Measurements from ENCODE around the gene GPC5.
A peak's percentile ranks its signal among the peaks of the same experiment; 100 is the strongest.

Gene GPC5

GRCh38 chr13:92823059-92823458, 1424.6 kb downstream of the GPC5 start:
- DNase-seq, result peak; percentile 78

DNA sequence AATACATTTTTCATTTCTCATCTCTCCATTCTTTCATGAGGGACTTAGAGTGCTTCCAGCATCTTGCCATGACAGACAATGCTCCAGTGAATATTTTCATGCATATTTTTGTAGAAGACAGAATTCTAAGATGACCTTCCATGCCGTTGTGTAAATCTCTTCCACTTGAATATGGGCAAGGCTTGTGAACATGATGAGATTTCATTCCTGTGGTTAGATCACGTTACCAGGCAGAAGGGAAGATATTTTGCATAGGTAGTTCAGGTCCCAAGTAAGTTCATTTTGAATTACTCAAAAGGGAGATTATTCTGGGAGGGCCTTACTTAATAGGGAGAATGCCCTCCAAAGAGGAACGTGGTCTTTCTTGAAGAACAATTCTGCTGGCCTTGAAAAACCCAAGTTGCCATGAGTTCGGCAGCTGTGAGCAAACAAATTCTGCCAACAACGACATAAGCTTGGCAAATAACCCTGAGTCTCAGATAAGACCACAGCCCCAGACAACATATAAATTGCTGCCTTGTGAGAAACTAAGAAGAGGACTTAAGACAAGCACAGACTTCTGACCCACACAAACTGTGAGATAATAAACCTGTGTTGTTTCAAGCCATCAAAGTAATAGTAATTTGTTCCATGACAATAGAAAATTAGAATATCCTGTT, 1427.6 kb downstream of the GPC5 start:
- DNase-seq, result no peak

DNA sequence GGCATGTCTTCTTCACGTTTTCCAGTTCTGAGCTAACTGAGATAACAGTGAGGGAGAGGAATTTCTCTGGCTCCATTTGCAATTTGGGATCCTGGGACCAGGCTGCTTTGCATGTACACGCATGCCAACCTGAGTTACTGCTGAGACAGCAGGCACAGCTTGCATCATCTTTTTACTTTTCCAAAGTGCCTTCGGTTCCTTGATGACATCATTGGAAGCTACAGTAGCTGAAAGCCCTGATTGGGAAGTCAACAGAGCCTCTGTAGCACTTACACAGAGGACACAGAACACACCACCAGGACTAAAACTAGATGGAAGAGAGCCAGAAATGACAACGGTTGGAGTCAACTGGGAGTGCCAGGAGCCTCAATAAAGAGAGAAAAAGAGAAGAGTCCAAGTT, 1429.1 kb downstream of the GPC5 start:
- peak; percentile 19 for DNase-seq

GRCh38 chr13:92829930-92830329, 1431.5 kb downstream of the GPC5 start:
- peak; percentile 14 for DNase-seq

DNA sequence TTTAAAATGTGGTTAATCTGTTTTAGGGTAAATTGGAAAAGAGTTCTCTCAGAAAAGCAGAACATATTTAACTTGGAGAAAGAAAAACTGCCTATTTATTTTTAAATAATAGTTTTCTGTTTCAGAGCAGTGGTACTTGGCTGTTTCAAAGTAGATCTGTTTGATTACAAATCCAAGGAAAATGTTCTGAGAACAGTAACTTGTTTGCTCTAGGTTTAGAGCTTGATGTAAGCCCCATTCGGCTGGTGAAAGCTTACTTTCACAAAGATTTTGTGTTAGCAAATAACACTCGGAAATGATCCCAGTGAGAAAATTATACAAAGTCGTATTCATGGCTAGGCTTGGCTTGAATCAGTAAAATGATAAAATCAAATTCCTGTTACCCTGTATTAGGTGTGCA, 1432.4 kb downstream of the GPC5 start:
- no peak for DNase-seq

DNA sequence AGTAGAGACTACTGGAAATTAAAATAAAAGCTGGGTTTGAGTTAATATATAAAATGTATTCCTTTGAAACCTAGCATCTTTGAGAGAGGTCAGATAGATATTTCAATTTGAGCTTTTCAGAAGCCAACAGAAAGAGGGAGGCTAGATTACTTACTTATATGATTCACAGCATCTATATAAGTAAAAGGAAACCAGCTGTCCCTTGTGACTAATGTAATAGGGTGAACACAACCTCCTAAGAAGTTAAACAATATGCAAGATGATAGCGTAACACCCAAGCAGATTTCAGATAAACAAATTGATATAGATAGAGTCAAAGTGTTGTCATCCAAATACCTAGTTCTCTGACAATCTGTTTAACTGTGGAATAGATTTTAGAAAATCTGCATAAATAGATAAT, 1434.7 kb downstream of the GPC5 start:
- peak; percentile 18 for DNase-seq

DNA sequence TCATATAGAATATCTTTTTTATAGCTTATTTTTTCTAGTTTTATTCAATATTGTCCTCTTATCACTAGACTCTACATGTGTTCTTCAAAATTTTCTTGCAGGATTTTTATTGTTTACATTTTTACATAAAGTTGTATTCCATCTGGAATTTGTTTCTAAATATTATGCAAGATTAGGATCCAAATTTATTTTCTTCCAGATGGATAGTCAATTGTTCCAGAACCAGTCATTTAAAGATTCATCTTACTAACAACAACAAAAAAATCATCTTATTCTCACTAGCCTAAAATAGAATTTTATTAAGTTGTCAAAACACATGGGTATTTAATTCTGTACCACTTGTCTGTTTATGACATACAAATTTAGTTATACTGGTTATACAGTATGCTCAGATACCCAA, 1437.8 kb downstream of the GPC5 start:
- no peak for DNase-seq

- DNase-seq, result no peak
Observed at GRCh38 chr13:92838786-92839185, 1440.4 kb downstream of the GPC5 start.

- peak; percentile 19 for DNase-seq
Observed at GRCh38 chr13:92842145-92842544, 1443.7 kb downstream of the GPC5 start.

GRCh38 chr13:92843549-92843948, 1445.1 kb downstream of the GPC5 start:
- peak; percentile 96 for DNase-seq

- no peak for DNase-seq
Observed at GRCh38 chr13:92849381-92849780, 1451.0 kb downstream of the GPC5 start.

DNA sequence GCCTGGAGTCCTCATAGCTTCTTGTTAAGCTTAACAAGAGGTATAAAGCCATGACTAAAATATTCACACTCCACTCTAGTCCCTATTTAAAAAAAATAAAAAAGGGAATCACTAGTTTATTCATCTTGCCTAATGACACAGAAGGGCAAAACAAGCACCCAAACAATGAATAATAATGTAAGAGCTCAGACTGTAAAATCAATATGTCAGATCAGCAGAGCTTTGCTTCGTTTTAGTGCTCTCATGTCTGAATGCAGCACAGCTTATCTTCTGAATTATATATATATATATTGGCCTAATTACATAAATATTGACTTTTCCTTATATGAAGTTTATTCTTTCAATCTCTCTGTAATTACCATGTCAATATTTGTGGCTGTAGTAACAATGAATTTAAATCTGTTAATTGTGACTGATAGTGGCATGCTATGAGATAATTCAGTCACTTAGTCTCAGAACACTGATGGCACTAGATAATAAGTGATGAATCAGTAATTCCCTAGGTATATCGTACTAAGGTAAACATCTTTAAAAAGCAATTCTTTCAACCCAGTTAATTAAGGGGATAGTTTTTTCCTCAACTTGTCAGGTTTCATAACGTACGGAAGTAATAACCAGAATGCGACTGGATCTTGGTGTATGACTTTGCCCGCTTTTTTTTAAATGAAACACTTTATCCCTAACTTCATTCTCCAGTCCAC, 1466.3 kb downstream of the GPC5 start:
- peak; percentile 93 for DNase-seq

GRCh38 chr13:92873029-92873428, 1474.6 kb downstream of the GPC5 start:
- DNase-seq, result peak; percentile 15

DNA sequence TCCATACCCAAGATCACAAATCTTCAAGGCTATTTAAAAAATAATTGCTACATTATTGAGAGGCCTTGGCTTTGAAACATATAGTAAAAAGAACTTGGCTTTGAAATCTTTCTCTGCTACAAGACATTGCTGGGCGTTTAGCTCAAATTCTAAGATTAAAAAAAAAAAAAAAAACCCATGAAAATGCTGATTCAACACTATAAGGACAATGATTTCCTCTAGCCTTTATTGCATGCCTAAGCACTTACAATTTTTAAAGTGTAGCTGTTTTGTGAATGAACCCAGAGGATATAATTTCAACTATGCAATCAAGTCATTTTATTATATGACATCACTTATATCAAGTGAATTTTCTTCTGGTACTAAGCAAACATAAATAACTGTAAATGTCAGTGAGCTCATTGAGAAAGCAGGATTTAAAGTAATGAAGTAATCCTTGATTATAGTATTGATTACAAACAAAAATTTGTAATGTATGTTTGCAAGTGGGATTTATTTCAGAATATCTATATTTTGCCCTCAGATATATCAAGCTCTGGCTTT, 1488.2 kb downstream of the GPC5 start:
- peak; percentile 41 for DNase-seq

GRCh38 chr13:92894447-92894846, 1496.0 kb downstream of the GPC5 start:
- peak; percentile 36 for DNase-seq

DNA sequence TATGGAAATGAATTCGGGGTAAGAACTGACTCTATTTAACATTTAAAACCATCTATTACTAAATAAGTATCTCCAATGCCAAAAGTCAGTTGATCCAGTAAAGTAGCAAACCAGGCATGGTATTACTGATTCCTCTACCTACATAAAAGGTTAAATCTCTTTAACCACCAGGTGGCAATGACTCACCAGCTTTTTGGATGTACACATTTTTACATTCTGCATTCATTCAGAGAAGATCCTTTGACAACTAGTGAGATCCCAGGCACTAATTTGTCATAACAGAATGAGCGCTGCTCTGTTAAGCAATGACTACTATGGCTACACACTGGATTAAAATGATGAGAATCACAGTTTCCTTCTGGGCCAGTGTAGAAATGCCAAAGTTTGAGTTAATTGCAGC, 1498.4 kb downstream of the GPC5 start:
- DNase-seq, result peak; percentile 84

DNA sequence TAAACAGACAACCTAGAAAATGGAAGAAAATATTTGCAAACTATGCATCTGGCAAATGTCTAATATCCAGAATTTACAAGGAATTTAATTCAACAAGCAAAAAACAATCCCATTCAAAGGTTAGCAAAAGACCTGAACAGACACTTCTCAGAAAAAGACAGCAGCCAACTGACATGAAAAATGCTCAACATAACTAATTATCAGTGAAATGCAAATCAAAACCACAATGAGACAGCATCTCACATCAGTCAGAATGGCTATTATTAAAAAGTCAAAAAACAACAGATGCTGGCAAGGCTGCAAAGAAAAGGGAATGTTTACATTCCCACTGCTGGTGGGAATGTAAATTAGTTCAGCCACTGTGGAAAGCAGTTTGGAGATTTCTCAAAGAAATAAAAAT, 1500.5 kb downstream of the GPC5 start:
- DNase-seq, result peak; percentile 53

- DNase-seq, result no peak
Observed at GRCh38 chr13:92900446-92900845, 1502.0 kb downstream of the GPC5 start.

- peak; percentile 14 for DNase-seq
Observed at GRCh38 chr13:92901739-92902138, 1503.3 kb downstream of the GPC5 start.

DNA sequence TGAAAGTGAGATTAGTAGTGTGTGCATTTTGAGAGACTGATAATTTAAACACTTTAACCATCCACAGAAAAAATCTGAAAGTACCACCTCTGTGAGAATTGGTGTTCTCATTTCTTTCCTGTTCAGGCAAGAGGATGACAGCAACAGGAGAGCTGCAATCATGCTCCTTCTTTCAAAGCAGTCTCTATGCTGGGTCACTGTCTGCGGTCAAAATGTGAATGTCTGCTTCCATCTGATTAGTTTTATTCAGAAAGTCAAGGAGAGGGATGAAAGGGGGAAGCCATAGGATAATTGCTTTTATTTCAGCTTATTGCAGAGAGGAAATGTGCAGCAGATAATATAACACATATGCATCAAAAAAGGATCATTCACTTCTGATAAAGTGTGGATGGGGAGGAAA, 1514.2 kb downstream of the GPC5 start:
- DNase-seq, result no peak

- DNase-seq, result no peak
Observed at GRCh38 chr13:92913840-92914239, 1515.4 kb downstream of the GPC5 start.

All from NCI-H69 (cell line).